ENCODE data around the gene PLOD2. TPM values are rescaled to one million over a fixed set of nuclear protein-coding genes. Genes with fewer than 3 reads are reported as not detected.

The PLOD2 gene
- total and polyA plus RNA-seq, 2 of the 8 experiments (the other 6 are each of a cell fraction or from before 2014, with no cell fraction given), result 4.0 to 28.7 TPM

DNA sequence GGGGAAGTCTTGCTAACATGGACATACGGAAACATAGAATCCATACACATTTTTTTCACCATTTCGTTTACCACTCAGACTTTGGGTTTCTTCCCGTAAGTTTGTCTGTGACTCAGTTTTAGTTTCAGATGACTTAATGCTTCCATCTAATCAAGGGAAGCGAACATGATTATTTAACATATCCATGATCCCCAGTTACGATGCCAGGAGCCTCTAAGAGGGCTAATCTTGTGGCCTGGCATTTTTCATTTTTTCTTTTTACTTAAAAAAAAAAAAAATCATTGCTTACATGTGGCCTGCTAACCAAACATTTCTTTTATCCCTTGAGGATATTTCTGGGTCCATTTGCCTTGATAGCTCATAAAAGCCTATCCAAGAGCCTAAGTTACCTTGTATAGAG lies 20.2 kb upstream of the PLOD2 start:
- Histone ChIP-seq H4K20me1 (replicated peaks in 1 of 2; ENCODE audit: control insufficient read depth in 1 of 2, insufficient read depth in 2 of 2, low read length in 2 of 2) (no peaks in the 10 kb centered on the region), H2BK5ac (ENCODE audit: low read depth, low read length) (no peak overlapping the region), H3K4me1 (replicated peaks in 1 of 4; ENCODE audit: control insufficient read depth in 3 of 4, insufficient read depth in 4 of 4, low read length in 3 of 4) (no peaks in the 10 kb centered on the region), H3K4ac (replicated peaks; ENCODE audit: insufficient read length, low read depth, low read length) (no peak overlapping the region), H3K18ac (ENCODE audit: extremely low read depth, low read length) (no peak overlapping the region), H4K8ac (ENCODE audit: extremely low read depth, insufficient read depth, low read length) (no peak overlapping the region), H3K9me3 (ENCODE audit: insufficient read depth in 2 of 2, low read depth in 1 of 2, low read length in 1 of 2) (no peaks in the 10 kb centered on the region), H3K27ac (ENCODE audit: low read depth, low read length) (no peak overlapping the region), H2BK120ac (replicated peaks; ENCODE audit: low read depth, low read length) (no peak overlapping the region), H3K36me3 (ENCODE audit: control insufficient read depth in 2 of 4, insufficient read depth in 4 of 4, low read length in 3 of 4) (no peaks in the 10 kb centered on the region), H3K14ac (ENCODE audit: insufficient read length) (no peak overlapping the region), H4K5ac (ENCODE audit: insufficient read length, low read depth, low read length) (no peak overlapping the region), H3K23ac (ENCODE audit: insufficient read length) (no peak overlapping the region), H2AK5ac (ENCODE audit: low read depth, low read length) (no peak overlapping the region), H3K79me2 (ENCODE audit: control insufficient read depth in 1 of 2, insufficient read depth in 2 of 2, low read length in 2 of 2) (no peaks in the 10 kb centered on the region), H2BK12ac (ENCODE audit: low read depth, low read length) (no peak overlapping the region), H3K79me1 (ENCODE audit: low read depth, low read length) (no peaks in the 10 kb centered on the region), H3K23me2 (ENCODE audit: low read depth, low read length) (no peaks in the 10 kb centered on the region), H4K91ac (replicated peaks; ENCODE audit: insufficient read length, low read length) (no peak overlapping the region), H3K27me3 (replicated peaks in 1 of 4; ENCODE audit: control insufficient read depth in 3 of 4, extremely low read depth in 1 of 4, insufficient read depth in 3 of 4, low read length in 3 of 4) (no peaks in the 10 kb centered on the region), H2BK20ac (ENCODE audit: low read length) (no peak overlapping the region), H2AFZ (ENCODE audit: low read length) (no peak overlapping the region), H3K4me2 (ENCODE audit: insufficient read depth in 1 of 2, low read depth in 2 of 2, low read length in 2 of 2) (no peak overlapping the region), H3K9ac (replicated peaks in 1 of 4; ENCODE audit: extremely low read depth in 1 of 4, low read depth in 3 of 4, low read length in 3 of 4) (no peak overlapping the region), H3K4me3 (ENCODE audit: extremely low read depth in 1 of 4, insufficient read depth in 2 of 4, low read depth in 3 of 4, low read length in 4 of 4) (no peak overlapping the region), H2BK15ac (ENCODE audit: low read length) (no peak overlapping the region), H3K56ac (replicated peaks; ENCODE audit: insufficient read length, low read depth, low read length) (no peak overlapping the region)
- DNase-seq (ENCODE audit: low read depth in 1 of 2, low spot score in 2 of 2), result no peak
- 89% methylated on average over 5 of the region's 5 CpGs; no CpG with 5 or more reads in 1 of the 2 experiments for WGBS, 2 experiments (ENCODE audit: extremely low coverage in 1 of 2, insufficient coverage in 1 of 2, insufficient read length in 1 of 2, insufficient replicate concordance in 2 of 2, low coverage in 1 of 2, low lambda C conversion rate in 2 of 2, missing lambda C conversion rate in 1 of 2)
- ChIA-PET CTCF (ENCODE audit: partially characterized antibody) (interaction anchor here (1.1 to 5.7 kb wide), 2 partner anchors 8 to 11 kb away, joined by 4 to 46 read pairs; no protein-coding TSS in a partner anchor), POLR2A (ENCODE audit: partially characterized antibody) (interaction anchor here (0.6 kb wide), 1 partner anchor 215 kb away, joined by 3 read pairs; no protein-coding TSS in a partner anchor)
- no peak for TF ChIP-seq BACH1 (IDR thresholded peaks at IDR 0.05; ENCODE audit: low read length)
- TF ChIP-seq RXRA (IDR thresholded peaks at IDR 0.05; ENCODE audit: insufficient read depth, low read depth, low read length), result no peak
- no peak for TF ChIP-seq SRF (IDR thresholded peaks at IDR 0.05; ENCODE audit: low read depth, low read length)
- no peak for TF ChIP-seq KDM5A (IDR thresholded peaks at IDR 0.05; ENCODE audit: low read length)
- no peak for TF ChIP-seq CTCF (IDR thresholded peaks at IDR 0.05; ENCODE audit: control extremely low read depth in 1 of 3, insufficient read depth in 1 of 3, low read depth in 1 of 3, low read length in 3 of 3)
- no peak for TF ChIP-seq POU5F1 (IDR thresholded peaks at IDR 0.05; ENCODE audit: low read depth, low read length)
- TF ChIP-seq TBP (IDR thresholded peaks at IDR 0.05; ENCODE audit: low read depth, low read length), result no peak
- TF ChIP-seq HDAC6 (IDR thresholded peaks at IDR 0.05; ENCODE audit: low read depth, low read length), result no peak
- TF ChIP-seq FOSL1 (IDR thresholded peaks at IDR 0.05; ENCODE audit: insufficient read depth, low read depth, low read length), result no peak
- no peak for FAIRE-seq

Measured in H1 (cell line).